ENCODE results near the gene SLCO1B3. TPM values are rescaled to one million over a fixed set of nuclear protein-coding genes. Genes with fewer than 3 reads are reported as not detected.

SLCO1B3 gene
- total RNA-seq, 1 experiment from 2014 or later = not detected

- no peak overlapping the region for H3K18ac ChIP-seq (ENCODE audit: insufficient read length, low read depth, low read length)
- no peak for DNase-seq
- H3K9me3 ChIP-seq (ENCODE audit: control insufficient read depth, low read depth, low read length) = no peaks in the 10 kb centered on the region
- H2BK120ac ChIP-seq (ENCODE audit: low read depth, low read length, poor library complexity, severe bottlenecking) = no peak overlapping the region
- no peak overlapping the region for H3K14ac ChIP-seq (ENCODE audit: insufficient read depth, low read length)
- no peaks in the 10 kb centered on the region for H3K79me2 ChIP-seq (ENCODE audit: insufficient read depth, low read length)
- H3K4me1 ChIP-seq (ENCODE audit: insufficient read depth, low read length) = no peaks in the 10 kb centered on the region
- H2AK5ac ChIP-seq (ENCODE audit: insufficient read length, low read length) = no peak overlapping the region
- H3K56ac ChIP-seq (ENCODE audit: insufficient read length, low read depth, low read length) = no peak overlapping the region
- Mint-ChIP-seq H3K27ac (no peak overlapping the region), H3K4me3 (no peak overlapping the region), H3K9me3 (peaks cover 2 to 8% of the 10 kb centered on the region in 2 experiments; a peak in 2 of 5 replicates), H3K4me1 (peaks cover 5 to 6% of the 10 kb centered on the region in 2 experiments), H3K36me3 (ENCODE audit: insufficient read depth in 1 of 3, low read depth in 3 of 3) (no peaks in the 10 kb centered on the region), H3K27me3 (ENCODE audit: low read depth) (no peaks in the 10 kb centered on the region)
- no peak overlapping the region for H3K23ac ChIP-seq (ENCODE audit: insufficient read length, low read depth, low read length)
- no peak overlapping the region for H2BK12ac ChIP-seq (ENCODE audit: insufficient read length, low read depth, low read length)
- no peak overlapping the region for H2BK15ac ChIP-seq (ENCODE audit: low read depth, low read length)
- TF ChIP-seq, protein P1, sequence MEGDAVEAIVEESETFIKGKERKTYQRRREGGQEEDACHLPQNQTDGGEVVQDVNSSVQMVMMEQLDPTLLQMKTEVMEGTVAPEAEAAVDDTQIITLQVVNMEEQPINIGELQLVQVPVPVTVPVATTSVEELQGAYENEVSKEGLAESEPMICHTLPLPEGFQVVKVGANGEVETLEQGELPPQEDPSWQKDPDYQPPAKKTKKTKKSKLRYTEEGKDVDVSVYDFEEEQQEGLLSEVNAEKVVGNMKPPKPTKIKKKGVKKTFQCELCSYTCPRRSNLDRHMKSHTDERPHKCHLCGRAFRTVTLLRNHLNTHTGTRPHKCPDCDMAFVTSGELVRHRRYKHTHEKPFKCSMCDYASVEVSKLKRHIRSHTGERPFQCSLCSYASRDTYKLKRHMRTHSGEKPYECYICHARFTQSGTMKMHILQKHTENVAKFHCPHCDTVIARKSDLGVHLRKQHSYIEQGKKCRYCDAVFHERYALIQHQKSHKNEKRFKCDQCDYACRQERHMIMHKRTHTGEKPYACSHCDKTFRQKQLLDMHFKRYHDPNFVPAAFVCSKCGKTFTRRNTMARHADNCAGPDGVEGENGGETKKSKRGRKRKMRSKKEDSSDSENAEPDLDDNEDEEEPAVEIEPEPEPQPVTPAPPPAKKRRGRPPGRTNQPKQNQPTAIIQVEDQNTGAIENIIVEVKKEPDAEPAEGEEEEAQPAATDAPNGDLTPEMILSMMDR (conservative IDR thresholded peaks at IDR 0.05) = no peak
- H2BK20ac ChIP-seq (ENCODE audit: low read depth, low read length, poor library complexity, severe bottlenecking) = no peak overlapping the region
- H2BK5ac ChIP-seq (ENCODE audit: insufficient read length, low read length) = no peak overlapping the region
- no peak overlapping the region for H4K8ac ChIP-seq (replicated peaks; ENCODE audit: insufficient read length, low read depth, low read length)
- H3K23me2 ChIP-seq (ENCODE audit: insufficient read length, low read depth, low read length, poor library complexity, severe bottlenecking) = no peaks in the 10 kb centered on the region
- no peak overlapping the region for H3K27ac ChIP-seq (ENCODE audit: insufficient read length, low read depth, low read length)
- H4K20me1 ChIP-seq (ENCODE audit: control insufficient read depth, insufficient read depth, insufficient read length) = no peaks in the 10 kb centered on the region
- H4K91ac ChIP-seq (ENCODE audit: insufficient read length, low read depth, low read length) = no peak overlapping the region
- no peaks in the 10 kb centered on the region for H3K79me1 ChIP-seq (ENCODE audit: insufficient read depth, low read depth, low read length, poor library complexity, severe bottlenecking)
- H4K5ac ChIP-seq (ENCODE audit: insufficient read length, low read depth, low read length) = no peak overlapping the region
- H3K27me3 ChIP-seq (ENCODE audit: insufficient read depth, low read length) = no peaks in the 10 kb centered on the region
- no peak overlapping the region for H3K4me2 ChIP-seq (ENCODE audit: insufficient read depth, insufficient read length, low read length)
- no peak overlapping the region for H3T11ph ChIP-seq (ENCODE audit: low read length)
- no peak overlapping the region for H3K9ac ChIP-seq (ENCODE audit: extremely low read depth, insufficient read length, low read length)
- H3K4ac ChIP-seq (ENCODE audit: low read depth, low read length) = no peak overlapping the region
- H2AFZ ChIP-seq (ENCODE audit: low read length) = no peak overlapping the region
These were observed 42.1 kb downstream of the SLCO1B3 start for GRCh38 chr12:20852649-20853048.

Measured in H9 (cell line).